Measurements from ENCODE around the gene YOD1.

The YOD1 gene

GRCh38 chr1:207088161-207088560 is 37.2 kb upstream of the YOD1 start:
- no peak overlapping the region for H3K4me3 ChIP-seq (ENCODE audit: low read depth, low read length, poor library complexity, severe bottlenecking)
- no peak for TF ChIP-seq EZH2 (IDR thresholded peaks at IDR 0.05; ENCODE audit: borderline replicate concordance, low read length)
- no peak for TF ChIP-seq CTCF (IDR thresholded peaks at IDR 0.05; ENCODE audit: low read length)
- H3K79me2 ChIP-seq (ENCODE audit: insufficient read depth, low read length) = no peaks in the 10 kb centered on the region
- no peak overlapping the region for H3K9ac ChIP-seq (ENCODE audit: low read length)
- H3K4me2 ChIP-seq (ENCODE audit: low read length) = no peak overlapping the region
- no peaks in the 10 kb centered on the region for H3K36me3 ChIP-seq (ENCODE audit: insufficient read depth, low read length)
- H4K20me1 ChIP-seq (ENCODE audit: insufficient read depth, low read length) = no peaks in the 10 kb centered on the region
- no peaks in the 10 kb centered on the region for H3K27me3 ChIP-seq (ENCODE audit: insufficient read depth, low read length)
- no peak overlapping the region for H3K27ac ChIP-seq (ENCODE audit: low read depth, low read length, poor library complexity, severe bottlenecking)
- no peaks in the 10 kb centered on the region for H3K9me2 ChIP-seq (ENCODE audit: low read depth, low read length)
- no peaks in the 10 kb centered on the region for H3K4me1 ChIP-seq (ENCODE audit: insufficient read depth, low read length, severe bottlenecking)
- H2AFZ ChIP-seq (ENCODE audit: low read length) = no peak overlapping the region
- no peaks in the 10 kb centered on the region for H3K9me3 ChIP-seq (ENCODE audit: low read length)
- H3F3A ChIP-seq (ENCODE audit: insufficient read depth, low read length) = no peaks in the 10 kb centered on the region

GRCh38 chr1:207085887-207086286 is 34.9 kb upstream of the YOD1 start:
- Histone ChIP-seq H3K9ac (ENCODE audit: low read length) (no peak overlapping the region), H3K27ac (ENCODE audit: low read depth, low read length, poor library complexity, severe bottlenecking) (no peak overlapping the region), H3K4me2 (ENCODE audit: low read length) (no peak overlapping the region), H3K27me3 (ENCODE audit: insufficient read depth, low read length) (no peaks in the 10 kb centered on the region), H4K20me1 (ENCODE audit: insufficient read depth, low read length) (no peaks in the 10 kb centered on the region), H2AFZ (ENCODE audit: low read length) (no peak overlapping the region), H3K9me2 (ENCODE audit: low read depth, low read length) (no peaks in the 10 kb centered on the region), H3K9me3 (ENCODE audit: low read length) (no peaks in the 10 kb centered on the region), H3K36me3 (ENCODE audit: insufficient read depth, low read length) (no peaks in the 10 kb centered on the region), H3K4me1 (ENCODE audit: insufficient read depth, low read length, severe bottlenecking) (no peaks in the 10 kb centered on the region), H3K4me3 (ENCODE audit: low read depth, low read length, poor library complexity, severe bottlenecking) (no peak overlapping the region), H3F3A (ENCODE audit: insufficient read depth, low read length) (no peaks in the 10 kb centered on the region), H3K79me2 (ENCODE audit: insufficient read depth, low read length) (no peaks in the 10 kb centered on the region)
- TF ChIP-seq CTCF (IDR thresholded peaks at IDR 0.05; ENCODE audit: low read length) (no peak), EZH2 (IDR thresholded peaks at IDR 0.05; ENCODE audit: borderline replicate concordance, low read length) (no peak)

GRCh38 chr1:207084701-207085180 is 33.7 kb upstream of the YOD1 start:
- TF ChIP-seq EZH2 (IDR thresholded peaks at IDR 0.05; ENCODE audit: borderline replicate concordance, low read length) (no peak), CTCF (IDR thresholded peaks at IDR 0.05; ENCODE audit: low read length) (peak; percentile 59; the same call in 1 of the 2 replicates)
- Histone ChIP-seq H3K36me3 (ENCODE audit: insufficient read depth, low read length) (no peaks in the 10 kb centered on the region), H3K9me3 (ENCODE audit: low read length) (no peaks in the 10 kb centered on the region), H3K4me1 (ENCODE audit: insufficient read depth, low read length, severe bottlenecking) (no peaks in the 10 kb centered on the region), H3K9ac (ENCODE audit: low read length) (no peak overlapping the region), H3K27me3 (ENCODE audit: insufficient read depth, low read length) (no peaks in the 10 kb centered on the region), H3K4me2 (ENCODE audit: low read length) (no peak overlapping the region), H2AFZ (ENCODE audit: low read length) (no peak overlapping the region), H4K20me1 (ENCODE audit: insufficient read depth, low read length) (no peaks in the 10 kb centered on the region), H3K4me3 (ENCODE audit: low read depth, low read length, poor library complexity, severe bottlenecking) (no peak overlapping the region), H3F3A (ENCODE audit: insufficient read depth, low read length) (no peaks in the 10 kb centered on the region), H3K79me2 (ENCODE audit: insufficient read depth, low read length) (no peaks in the 10 kb centered on the region), H3K27ac (ENCODE audit: low read depth, low read length, poor library complexity, severe bottlenecking) (no peak overlapping the region), H3K9me2 (ENCODE audit: low read depth, low read length) (no peaks in the 10 kb centered on the region)
